BE2C (cell line): ENCODE results near the gene EZH1.

ENCODE experiments used
- DNase-seq: peaks from one replicate; pipeline ENCODE4 v3.0.0-alpha.2; 2020
- H3K27me3 ChIP-seq: fragments of 250-450 bp; sonication (Bioruptor Pico); 2 replicates; pipeline ENCODE4 v1.5.1; 2020; ENCODE audit warnings: mild to moderate bottlenecking
- H3K36me3 ChIP-seq: fragments of 250-450 bp; sonication (Bioruptor Pico); 2 replicates; pipeline ENCODE4 v1.5.1; 2020; ENCODE audit warnings: mild to moderate bottlenecking
- H3K4me1 ChIP-seq: fragments of 250-450 bp; sonication (Bioruptor Pico); 2 replicates; pipeline ENCODE4 v1.5.1; 2020
- H3K4me3 ChIP-seq: 2 replicates; pipeline ENCODE4 v1.5.1; 2011; ENCODE audit warnings: low read depth, low read length
- H3K9me3 ChIP-seq: fragments of 250-450 bp; sonication (Bioruptor Pico); 2 replicates; pipeline ENCODE4 v1.5.1; 2020
- CTCF ChIP-seq: IDR thresholded peaks from 2 replicates; pipeline ENCODE4 v1.5.1; 2012; ENCODE audit warnings: mild to moderate bottlenecking, low read depth, low read length

EZH1 gene

GRCh38 chr17:42674755-42675347 lies 70.0 kb downstream of the EZH1 start:
- H3K27me3 ChIP-seq: no peaks in the 10 kb centered on the region
- no peak for DNase-seq
- H3K4me1 ChIP-seq: peaks cover 9% of the 10 kb centered on the region
- peaks cover 39% of the 10 kb centered on the region for H3K36me3 ChIP-seq
- peak overlapping the region; percentile 97 for H3K4me3 ChIP-seq
- no peak for TF ChIP-seq CTCF
- H3K9me3 ChIP-seq: no peaks in the 10 kb centered on the region

GRCh38 chr17:42673885-42674754 lies 70.7 kb downstream of the EZH1 start:
- peaks cover 46% of the 10 kb centered on the region for H3K36me3 ChIP-seq
- H3K9me3 ChIP-seq: no peaks in the 10 kb centered on the region
- H3K4me3 ChIP-seq: peak overlapping the region; percentile 97
- H3K27me3 ChIP-seq: no peaks in the 10 kb centered on the region
- peaks cover 9% of the 10 kb centered on the region for H3K4me1 ChIP-seq
- TF ChIP-seq CTCF: peak; percentile 52
- DNase-seq: peak; percentile 47

- H3K27me3 ChIP-seq: no peaks in the 10 kb centered on the region
- peaks cover 53% of the 10 kb centered on the region for H3K36me3 ChIP-seq
- H3K4me1 ChIP-seq: peaks cover 14% of the 10 kb centered on the region
- TF ChIP-seq CTCF: no peak
- H3K9me3 ChIP-seq: no peaks in the 10 kb centered on the region
- no peak overlapping the region for H3K4me3 ChIP-seq
- no peak for DNase-seq
Measured at GRCh38 chr17:42673266-42673884, 71.5 kb downstream of the EZH1 start.

GRCh38 chr17:42672038-42672437 lies 72.8 kb downstream of the EZH1 start:
- H3K4me3 ChIP-seq: no peak overlapping the region
- peaks cover 21% of the 10 kb centered on the region for H3K4me1 ChIP-seq
- H3K27me3 ChIP-seq: no peaks in the 10 kb centered on the region
- no peak for TF ChIP-seq CTCF
- peaks cover 61% of the 10 kb centered on the region for H3K36me3 ChIP-seq
- H3K9me3 ChIP-seq: no peaks in the 10 kb centered on the region
- no peak for DNase-seq

GRCh38 chr17:42670789-42671657 lies 73.8 kb downstream of the EZH1 start:
- no peak for DNase-seq
- no peaks in the 10 kb centered on the region for H3K27me3 ChIP-seq
- peaks cover 70% of the 10 kb centered on the region for H3K36me3 ChIP-seq
- TF ChIP-seq CTCF: no peak
- peaks cover 23% of the 10 kb centered on the region for H3K4me1 ChIP-seq
- H3K4me3 ChIP-seq: no peak overlapping the region
- H3K9me3 ChIP-seq: no peaks in the 10 kb centered on the region
